Skeletal muscle cell (primary cell): Measurements from ENCODE around the gene ANXA11.
"Not testable (repeated sequence)": the region's sequence is repeated elsewhere in the genome, so short reads cannot be mapped to it uniquely, and the experiment has no call there.

ENCODE experiments used
- DNase-seq: peaks from one replicate; pipeline ENCODE4 v3.0.0-alpha.2; 2010; ENCODE audit warnings: low read depth
- H3K4me3 ChIP-seq: 2 replicates; pipeline ENCODE4 v1.5.1; 2011; ENCODE audit warnings: low read depth, mild to moderate bottlenecking, control low read depth, low read length, moderate library complexity

The ANXA11 gene

DNA sequence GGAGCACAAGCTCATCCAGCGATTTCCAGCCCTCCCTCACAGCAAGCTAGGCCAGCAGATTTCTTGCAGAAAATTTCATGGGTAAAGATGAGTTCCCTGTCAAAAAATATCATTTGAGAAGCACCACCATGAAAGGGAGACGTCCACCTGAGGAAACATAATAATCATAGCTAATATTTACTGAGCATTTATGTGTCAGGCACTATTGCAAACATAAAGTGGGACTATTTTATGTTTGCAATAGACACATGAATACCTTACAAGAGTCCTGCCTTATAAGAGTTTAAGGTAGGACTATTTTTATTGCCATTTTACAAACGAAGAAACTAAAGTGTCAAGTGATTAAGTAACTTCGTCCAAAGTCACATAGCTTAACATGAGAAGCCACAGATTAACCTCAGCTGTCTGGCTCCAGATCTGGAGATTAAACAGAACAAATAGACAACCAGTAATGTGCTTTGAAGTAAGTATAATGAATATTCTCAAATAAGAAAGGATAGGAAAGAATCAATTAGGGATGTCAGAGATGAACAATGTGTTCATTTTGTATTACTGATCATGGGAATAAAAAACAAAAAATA is 7.3 kb upstream of the ANXA11 start:
- not testable (repeated sequence) for DNase-seq, H3K4me3 ChIP-seq

DNA sequence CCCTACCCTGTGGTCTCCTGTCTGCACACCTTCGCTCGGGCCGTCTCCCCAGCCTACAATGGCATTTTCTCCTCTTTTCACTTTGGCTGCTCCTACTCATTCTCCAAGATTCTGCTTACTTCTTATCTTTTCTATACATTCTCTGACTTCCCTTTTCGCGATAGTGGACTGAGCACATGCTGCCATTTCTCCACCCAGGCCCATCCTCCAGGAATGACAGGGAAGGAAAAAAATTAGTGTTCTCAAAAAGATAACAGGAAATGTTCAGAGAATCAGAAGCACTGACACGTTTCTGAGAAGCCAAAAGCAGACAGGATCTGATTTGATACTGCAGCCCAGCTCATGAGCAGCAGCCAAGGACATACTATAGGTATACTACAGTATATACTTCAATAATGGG is 6.4 kb upstream of the ANXA11 start:
- no peak for DNase-seq
- H3K4me3 ChIP-seq: no peak overlapping the region

DNA sequence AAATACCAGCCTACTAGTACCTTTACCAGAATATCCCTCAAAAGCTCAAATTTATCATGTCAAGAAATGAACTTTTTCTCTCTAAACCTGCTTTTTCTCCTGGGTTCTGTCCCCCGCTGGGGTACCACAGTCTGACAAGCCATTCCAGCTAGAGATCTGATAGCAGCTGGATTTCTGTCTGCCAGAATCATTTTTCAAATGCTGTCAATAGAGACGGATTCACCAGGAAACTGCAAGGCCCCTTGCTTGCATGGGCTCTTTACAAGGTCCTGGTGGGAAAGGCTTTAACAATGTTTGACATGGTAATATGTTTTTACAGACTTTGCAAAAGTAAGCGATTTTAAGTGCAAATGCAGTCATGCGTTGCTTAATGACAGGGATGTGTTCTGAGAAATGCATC is 4.9 kb upstream of the ANXA11 start:
- DNase-seq: no peak
- H3K4me3 ChIP-seq: no peak overlapping the region

DNA sequence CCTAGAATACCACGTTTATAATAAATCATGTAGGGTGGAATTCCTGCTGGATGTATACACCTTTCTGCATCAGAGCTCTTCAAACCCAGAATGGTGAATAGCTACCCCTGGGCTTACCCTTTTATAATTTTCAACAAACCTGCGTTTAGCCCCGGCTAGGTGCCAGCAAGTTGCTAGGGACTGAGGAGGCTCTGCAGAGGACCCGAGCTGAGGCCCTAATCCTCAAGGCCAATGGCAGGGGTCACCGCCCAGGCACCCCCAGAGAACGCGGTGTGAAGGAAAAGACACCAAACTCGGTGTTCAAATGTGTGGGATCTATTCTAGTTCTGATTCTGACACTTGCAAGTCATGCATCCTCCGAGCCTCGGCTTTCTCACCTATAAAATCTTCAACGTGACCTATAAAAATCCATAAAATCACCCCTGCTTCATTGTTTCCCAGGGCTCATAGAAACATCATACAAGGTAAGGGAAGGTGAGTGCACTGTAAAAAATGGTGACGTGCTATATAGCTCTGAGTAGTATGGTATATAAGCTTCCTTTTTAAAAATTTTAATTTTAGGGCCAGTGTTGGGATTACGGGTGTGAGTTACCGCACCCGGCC is 2.5 kb upstream of the ANXA11 start:
- DNase-seq: no peak
- H3K4me3 ChIP-seq: no peak overlapping the region

DNA sequence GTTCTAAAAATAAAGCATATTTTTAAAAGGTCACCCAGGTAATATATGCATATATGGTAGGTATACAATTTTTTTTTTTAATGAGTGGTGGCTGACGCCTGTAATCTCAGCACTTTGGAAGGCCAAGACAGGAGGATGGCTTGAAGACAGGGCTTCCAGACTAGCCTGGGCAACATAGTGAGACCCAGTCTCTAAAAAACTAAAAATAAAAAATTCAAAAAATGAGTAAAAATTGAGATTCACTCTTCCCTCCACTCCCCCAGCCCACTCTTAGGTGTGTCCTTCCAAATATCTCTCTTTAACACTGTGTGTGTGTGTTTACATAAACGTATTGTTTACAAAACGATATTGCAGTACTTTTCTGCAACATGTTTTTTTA is 929 bp upstream of the ANXA11 start:
- H3K4me3 ChIP-seq: no peak overlapping the region
- DNase-seq: no peak

DNA sequence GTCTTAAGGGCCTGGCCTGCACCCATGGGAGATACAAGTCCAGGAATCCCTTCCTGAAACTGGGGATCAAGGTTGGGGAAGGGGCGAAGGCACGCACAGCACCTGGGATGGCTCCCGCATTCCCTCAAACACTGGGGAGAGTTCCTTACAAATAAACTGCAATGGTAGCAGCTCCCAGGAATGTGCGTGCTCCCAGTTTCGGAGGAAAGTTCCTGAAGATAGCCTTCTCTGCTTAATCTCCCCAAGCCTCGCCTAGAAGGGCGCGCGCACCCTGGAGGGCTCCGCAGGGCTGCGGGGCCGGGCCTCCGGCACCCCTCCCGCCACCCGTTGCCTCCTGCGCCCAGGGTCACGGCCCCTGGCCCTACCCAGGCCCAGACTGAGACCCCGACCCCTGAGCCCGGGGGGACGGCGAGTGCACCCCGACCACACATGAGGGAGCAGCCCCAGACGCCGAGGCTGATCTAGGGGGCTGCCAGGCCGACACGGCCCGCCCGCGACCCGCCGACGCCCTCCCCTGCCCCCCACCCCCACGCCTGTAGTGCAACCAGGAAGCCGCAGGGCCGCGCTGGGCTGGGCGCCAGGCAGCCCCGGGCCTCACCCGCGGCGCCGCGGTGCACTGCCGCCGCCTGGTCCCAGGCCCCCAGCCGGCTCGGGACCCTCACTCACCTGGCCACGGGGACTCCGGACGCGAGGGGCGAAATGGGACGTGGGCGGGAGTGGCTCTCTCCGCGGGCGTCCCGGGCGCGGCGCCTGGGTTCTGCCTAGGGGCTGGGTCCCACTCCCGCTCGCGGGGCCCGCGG is 460 bp downstream of the ANXA11 start:
- DNase-seq: no peak
- H3K4me3 ChIP-seq: peak overlapping the region; percentile 78

DNA sequence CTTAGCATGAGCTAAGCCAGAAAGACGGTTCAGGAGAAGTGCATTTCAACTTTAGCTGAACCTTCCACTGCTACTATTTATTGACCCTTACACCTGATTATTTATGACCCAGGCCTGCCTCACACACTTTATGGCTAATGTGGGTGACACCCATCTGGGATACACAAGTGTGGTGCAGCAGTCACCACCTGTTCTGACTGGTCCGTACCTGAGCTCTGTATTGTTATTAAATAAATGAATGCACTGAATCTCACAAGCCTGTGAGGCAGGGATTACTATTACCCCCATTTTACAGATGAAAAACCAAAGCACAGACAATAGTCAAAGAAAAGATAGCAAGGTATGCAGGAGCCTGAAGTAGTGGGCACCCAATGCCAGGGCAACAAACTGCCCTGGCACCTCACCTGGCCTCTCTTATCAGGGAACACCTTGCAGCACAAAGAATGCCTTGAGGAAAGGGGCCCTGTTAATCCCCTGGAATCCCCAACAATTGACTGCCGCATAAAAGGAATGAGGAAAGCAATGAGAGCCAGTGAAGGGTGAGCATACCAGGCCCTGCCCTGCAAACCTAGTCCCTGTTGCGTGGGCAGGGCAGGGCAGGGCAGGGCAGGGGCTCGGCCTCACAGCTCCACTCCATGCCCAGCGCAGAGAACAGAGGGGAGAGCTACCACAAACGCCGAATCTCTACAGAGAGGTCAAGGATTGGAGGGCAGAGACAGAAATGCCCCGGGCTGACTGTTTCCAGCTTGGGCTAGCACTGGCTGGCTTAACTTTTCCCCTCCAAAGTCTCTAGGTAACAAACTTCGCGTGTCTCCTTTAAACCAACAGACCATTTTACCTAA is 1.3 kb downstream of the ANXA11 start:
- no peak for DNase-seq
- H3K4me3 ChIP-seq: peak overlapping the region; percentile 78

DNA sequence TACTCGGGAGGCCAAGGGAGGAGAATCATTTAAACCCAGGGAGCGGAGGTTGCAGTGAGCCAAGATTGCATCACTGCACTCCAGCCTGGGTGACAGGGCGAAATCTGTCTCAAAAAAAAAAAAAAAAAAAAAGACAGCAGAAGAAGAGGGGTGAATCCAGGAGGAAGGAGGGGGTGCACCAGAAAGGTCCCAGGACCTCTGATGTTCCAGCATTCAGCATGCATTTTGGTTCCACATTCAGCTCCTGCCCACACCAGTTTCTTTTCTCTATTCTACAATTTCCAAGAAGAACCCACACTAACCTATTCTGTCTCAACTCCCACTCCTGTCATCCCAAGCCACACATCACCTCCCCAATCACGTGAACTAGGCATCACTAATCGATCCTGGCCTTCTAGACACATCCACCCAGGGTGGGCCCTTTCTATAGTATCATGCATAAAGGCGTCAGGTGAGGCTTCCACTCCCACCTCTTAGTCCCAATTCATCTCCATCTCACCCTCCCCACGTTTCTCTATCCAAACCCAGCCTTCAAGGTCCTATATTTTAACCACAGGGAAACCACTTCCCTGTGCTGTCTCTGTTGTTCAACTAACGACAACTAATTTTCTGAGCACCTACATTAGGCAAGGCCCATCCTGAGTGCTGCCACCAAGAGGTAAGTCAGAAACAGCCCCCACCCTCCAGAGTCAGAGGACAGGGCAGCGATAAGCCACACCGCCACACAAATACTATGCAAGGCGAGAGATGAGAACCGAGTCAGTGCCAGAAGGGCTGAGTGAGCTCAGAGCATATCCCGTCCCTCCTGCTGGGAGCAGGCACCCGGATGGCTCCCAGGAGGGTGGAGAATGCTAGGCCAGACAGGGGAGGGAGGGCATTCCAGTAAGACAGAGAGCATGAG is 2.2 kb downstream of the ANXA11 start:
- DNase-seq: peak; percentile 73
- H3K4me3 ChIP-seq: peak overlapping the region; percentile 78

DNA sequence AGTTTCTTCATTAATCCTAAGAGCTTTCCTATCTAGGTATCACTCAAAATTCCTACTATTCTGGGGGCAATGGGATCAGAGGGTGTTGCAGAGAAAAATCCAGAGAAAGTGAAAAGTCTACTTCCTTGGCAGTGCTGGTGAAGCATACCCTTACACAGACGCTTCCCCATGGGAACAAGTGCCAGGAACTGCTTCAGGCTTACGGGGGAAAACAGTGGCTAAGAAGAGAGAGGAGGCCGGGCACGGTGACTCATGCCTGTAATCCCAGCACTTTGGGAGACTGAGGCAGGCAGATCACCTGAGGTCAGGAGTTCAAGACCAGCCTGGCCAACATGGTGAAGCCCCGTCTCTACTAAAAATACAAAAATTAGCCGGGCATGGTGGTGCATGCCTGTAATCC is 2.8 kb downstream of the ANXA11 start:
- not testable (repeated sequence) for H3K4me3 ChIP-seq, DNase-seq

DNA sequence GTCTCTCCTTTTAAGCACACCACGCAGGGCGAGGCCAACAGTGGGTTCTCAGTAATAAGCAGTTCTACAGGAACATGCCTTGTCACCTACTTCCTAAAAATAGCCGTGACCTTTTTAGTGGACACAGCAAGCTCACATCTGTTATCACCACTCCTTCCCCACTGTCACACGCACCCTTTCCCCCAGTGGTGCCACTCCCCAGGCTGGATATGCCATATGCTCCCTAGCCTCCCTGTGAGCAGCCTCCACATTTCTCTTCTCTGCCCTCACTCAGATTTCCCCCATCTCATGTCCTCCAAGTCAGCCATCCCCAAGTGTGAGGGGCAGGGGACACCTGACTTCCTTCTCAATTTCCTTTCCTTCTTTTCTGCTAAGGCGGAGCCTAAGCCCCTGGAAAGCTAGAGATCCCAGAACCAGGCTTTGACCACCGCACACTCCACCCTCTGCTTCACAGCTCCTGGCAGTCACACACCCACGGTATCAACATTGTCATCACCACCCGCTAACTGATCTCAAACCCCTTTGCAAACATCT is 3.7 kb downstream of the ANXA11 start:
- H3K4me3 ChIP-seq: no peak overlapping the region
- no peak for DNase-seq

DNA sequence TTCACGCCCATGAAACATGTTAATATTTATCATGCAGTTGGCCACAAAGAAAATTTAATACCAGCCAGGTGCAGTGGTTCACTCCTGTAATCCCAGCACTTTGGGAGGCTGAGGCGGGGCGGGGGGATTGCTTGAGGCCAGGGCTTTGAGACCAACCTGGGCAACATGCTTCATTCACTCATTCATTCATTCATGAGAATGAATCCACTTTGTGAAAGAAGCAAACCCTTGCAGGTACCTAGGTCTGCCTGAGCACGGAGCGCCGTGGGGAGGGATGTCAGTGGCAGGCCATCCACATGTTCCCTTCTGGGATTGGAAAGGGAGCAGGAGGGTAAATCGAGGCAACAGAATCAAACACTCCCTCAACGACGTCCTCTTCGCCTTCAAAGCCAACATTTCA is 4.7 kb downstream of the ANXA11 start:
- no peak overlapping the region for H3K4me3 ChIP-seq
- no peak for DNase-seq

DNA sequence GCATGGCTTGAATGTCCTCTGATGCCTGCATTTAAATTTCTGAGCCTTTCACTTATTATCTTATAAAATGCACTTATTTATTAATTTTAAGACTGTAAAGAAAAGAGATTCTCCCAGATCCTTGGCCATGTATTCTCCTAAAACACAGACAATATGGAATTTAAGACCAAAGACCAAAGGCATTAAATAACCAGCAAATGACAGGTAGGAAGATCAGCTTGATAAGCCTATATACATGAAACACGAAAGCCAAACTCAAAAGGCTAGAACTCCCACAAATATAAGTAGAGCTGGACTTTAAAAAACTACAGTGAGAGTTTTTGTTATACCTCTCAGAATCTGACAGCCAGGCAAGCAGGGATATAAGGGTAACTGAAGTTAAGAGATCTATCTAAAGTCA is 5.1 kb downstream of the ANXA11 start:
- no peak overlapping the region for H3K4me3 ChIP-seq
- no peak for DNase-seq

DNA sequence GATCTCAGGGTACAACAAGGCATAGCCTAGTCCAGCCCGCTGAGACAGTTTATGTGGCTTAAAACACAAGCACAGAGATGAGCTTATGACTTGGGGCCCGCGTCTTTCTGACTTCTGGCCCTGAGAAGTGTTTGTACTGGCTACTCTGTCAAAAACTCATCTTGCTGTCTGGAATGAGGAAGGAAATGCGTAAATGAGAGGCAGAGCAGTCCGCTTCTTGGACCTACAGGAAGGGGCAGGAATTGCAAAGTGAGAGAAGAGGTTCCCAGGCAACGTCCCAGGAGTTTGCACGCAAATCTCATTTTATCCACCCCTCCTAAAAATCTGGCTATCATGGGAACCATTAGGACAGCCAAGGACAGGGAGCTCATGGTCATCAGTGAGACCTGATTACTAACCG is 5.5 kb downstream of the ANXA11 start:
- H3K4me3 ChIP-seq: no peak overlapping the region
- no peak for DNase-seq

DNA sequence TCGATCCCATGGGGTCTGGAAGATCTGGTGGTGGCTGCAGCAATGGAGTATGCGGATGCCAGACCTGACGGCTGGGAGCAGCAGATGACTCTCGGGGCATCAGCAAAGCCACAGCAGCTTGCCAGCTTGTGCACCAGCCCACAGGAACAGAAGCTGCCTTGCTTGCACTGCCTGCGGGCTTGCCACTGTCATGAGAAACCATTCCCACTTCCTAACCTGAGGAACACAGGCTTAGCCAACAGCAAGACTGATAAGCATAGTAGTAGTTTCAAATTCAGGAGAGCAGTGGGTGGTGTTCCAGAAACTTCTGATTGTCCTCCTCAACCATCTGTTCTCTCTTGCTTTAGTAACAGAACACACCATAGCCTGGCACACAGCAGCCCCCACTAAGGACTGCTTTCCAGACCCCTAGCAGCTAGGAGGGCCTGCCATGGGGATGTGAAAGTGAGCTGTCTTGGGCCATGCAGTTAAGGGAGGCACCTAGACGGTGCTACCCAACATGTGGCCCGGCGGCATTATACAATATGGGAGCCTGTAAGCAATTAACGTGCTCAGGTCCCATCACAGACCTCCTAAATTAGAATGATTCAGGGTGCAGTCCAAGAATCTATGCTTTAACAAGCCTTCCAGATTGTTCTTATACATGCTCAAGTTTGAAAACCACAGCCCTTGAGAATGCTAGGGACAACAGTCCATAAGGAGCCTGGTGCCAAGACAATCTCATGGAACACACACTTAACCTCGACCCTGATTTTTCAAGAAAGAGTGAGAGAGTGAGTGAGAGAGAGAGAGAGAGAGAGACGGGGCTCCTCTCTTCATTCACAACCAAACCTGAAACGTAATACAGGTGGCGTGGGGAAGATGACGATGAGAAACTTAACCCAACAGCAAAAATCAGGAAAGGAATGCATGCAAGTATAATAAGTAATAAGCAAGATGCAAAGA is 7.1 kb downstream of the ANXA11 start:
- no peak for DNase-seq
- no peak overlapping the region for H3K4me3 ChIP-seq

DNA sequence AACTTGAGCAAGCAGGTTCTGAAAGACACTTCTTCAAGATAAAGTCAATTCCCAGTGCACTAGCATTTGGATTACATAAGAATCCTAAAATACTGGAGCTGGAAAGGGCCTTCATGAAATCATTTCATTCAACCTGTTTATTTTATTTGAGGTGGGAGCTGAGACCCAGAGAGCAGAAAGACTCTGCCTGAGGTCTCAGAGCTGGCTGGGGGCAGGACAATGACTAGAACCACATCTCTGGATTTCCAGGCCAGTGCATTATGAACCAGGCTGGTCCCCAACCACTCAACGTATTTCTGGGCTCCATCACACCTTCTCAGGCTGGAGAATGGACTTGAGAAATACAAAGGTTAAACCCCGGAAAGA is 8.4 kb downstream of the ANXA11 start:
- DNase-seq: no peak
- H3K4me3 ChIP-seq: no peak overlapping the region

DNA sequence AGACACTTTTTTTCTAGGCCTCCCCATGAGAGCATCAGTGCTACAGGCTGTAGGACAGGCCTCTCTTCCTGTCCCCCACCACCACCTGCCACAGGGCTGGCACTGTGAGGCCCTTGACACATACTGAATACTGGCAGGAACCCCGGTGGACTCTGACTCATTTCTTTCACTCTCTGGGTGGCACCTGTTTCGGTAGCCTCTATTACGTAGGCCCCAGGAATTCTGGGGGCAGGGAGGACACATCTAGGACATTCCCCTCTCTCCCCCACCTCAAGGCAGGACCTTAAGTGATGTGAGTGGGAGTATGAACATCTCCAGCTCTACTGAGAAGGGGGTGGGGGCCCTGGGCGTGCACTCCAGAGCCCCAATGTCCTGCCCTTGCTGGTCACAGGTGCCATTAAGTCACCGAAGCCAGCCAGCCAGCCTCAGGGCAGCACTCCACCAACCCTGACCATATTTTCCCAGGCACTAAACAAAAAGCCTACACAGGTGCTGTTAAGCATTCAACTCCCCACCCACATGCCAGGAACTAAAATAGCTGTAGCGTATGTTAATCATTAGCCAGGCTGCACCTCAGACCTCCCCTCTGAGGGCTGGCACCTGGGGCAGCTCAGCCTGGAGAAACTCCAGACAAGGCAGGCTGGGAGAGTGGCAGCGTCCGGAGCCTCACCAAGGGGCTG is 8.9 kb downstream of the ANXA11 start:
- DNase-seq: no peak
- no peak overlapping the region for H3K4me3 ChIP-seq

DNA sequence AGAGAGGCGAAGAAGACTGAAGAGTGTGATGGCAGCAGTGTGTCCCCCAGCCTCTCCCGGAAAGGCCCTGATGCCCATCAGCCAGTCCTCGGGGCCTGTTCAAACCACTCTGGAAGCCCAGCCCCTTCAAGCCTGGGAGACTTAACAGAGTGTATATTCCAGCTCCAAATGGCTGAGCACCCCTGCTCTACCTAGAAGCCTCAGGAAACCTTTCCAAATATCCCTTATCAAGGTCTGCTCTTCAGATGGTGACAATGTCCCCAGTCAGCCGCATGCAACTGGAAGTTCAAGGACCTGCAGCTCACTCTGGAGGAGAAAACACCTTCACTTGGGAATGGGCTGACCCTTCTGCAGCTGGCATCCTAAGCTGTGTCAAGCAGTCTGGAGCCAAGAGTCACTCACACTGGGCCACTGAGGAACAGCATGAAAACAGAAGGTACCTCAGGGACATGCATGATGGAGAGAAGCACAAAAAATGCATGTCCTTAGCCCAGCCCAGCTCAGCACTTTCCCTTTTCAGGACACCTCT is 10.2 kb downstream of the ANXA11 start:
- DNase-seq: no peak
- no peak overlapping the region for H3K4me3 ChIP-seq
